Measurements from ENCODE around the gene SLC7A4.

- TF ChIP-seq CTCF (IDR thresholded peaks at IDR 0.05; ENCODE audit: poor library complexity, severe bottlenecking) (no peak), MXI1 (conservative IDR thresholded peaks at IDR 0.05; ENCODE audit: poor library complexity, severe bottlenecking) (no peak)
These were observed 28.6 kb downstream of the SLC7A4 start for GRCh38 chr22:21003782-21004181.
